IMR-90 (cell line): ENCODE measurements around the gene HCFC1. TPM values are rescaled to one million over a fixed set of nuclear protein-coding genes. Genes with fewer than 3 reads are reported as not detected.

Experiments
- ATAC-seq: fragments of 200-7000 bp; cut with Tn5 transposase; 2 replicates; pipeline ENCODE4 v1.9.1; 2020; ENCODE audit warnings: low read depth, mild to moderate bottlenecking, moderate library complexity
- BruUV-seq: library from RNA; stranded (reverse); fragments of 400-500 nt; replicated peaks from 2 replicates; lab custom pipeline; 2021; lab: Mats Ljungman, UMichigan
- CTCF ChIA-PET: fragments of 300-600 bp; formaldehyde crosslinking; extraction: SDS; loops from one replicate; lab custom pipeline; 2021; ENCODE audit warnings: antibody characterized with exemption; lab: Yijun Ruan, JAX
- POLR2A ChIA-PET: fragments of 300-600 bp; sonication (Branson Sonifier 250); formaldehyde crosslinking; loops from one replicate; lab custom pipeline; 2022; ENCODE audit warnings: antibody characterized with exemption; ENCODE audit not compliant: unreplicated experiment; lab: Charles Lee
- DNase-seq: peaks from one replicate; pipeline ENCODE4 v3.0.0; 2013
- H2AFZ ChIP-seq: replicated peaks from 2 replicates; pipeline ENCODE3; 2013; ENCODE audit warnings: low read length, mild to moderate bottlenecking; ENCODE audit not compliant: poor library complexity
- H2AK5ac ChIP-seq: 2 replicates; pipeline ENCODE4 v1.6.1; 2013; ENCODE audit warnings: low read depth, low read length, inconsistent platforms
- H2AK9ac ChIP-seq: replicated peaks from 2 replicates; pipeline ENCODE3; 2013; ENCODE audit warnings: mild to moderate bottlenecking, low read depth, low read length, moderate library complexity; ENCODE audit not compliant: poor library complexity
- H2BK120ac ChIP-seq: 2 replicates; pipeline ENCODE4 v1.6.1; 2013; ENCODE audit warnings: low read depth, low read length, inconsistent platforms
- H2BK15ac ChIP-seq: 3 replicates; pipeline ENCODE4 v1.6.1; 2013; ENCODE audit warnings: low read depth, low read length, inconsistent platforms
- H2BK20ac ChIP-seq: 2 replicates; pipeline ENCODE4 v1.6.1; 2013; ENCODE audit warnings: low read depth, mild to moderate bottlenecking, inconsistent platforms, low read length, moderate library complexity
- H2BK5ac ChIP-seq: 2 replicates; pipeline ENCODE4 v1.6.1; 2013; ENCODE audit warnings: mild to moderate bottlenecking, low read depth, low read length, inconsistent platforms; ENCODE audit not compliant: poor library complexity, severe bottlenecking
- H3K14ac ChIP-seq: replicated peaks from 2 replicates; pipeline ENCODE4 v1.6.1; 2013; ENCODE audit warnings: low read depth, low read length, inconsistent platforms
- H3K18ac ChIP-seq: 2 replicates; pipeline ENCODE4 v1.6.1; 2013; ENCODE audit warnings: low read depth, low read length, control low read depth
- H3K23ac ChIP-seq: 2 replicates; pipeline ENCODE4 v1.6.1; 2013; ENCODE audit warnings: low read depth, low read length, inconsistent platforms
- H3K27ac ChIP-seq: 2 replicates; pipeline ENCODE4 v1.5.1; 2013; ENCODE audit warnings: mild to moderate bottlenecking, control low read depth, low read length; ENCODE audit not compliant: insufficient read depth
- H3K27me3 ChIP-seq: 2 replicates; pipeline ENCODE4 v1.6.1; 2013; ENCODE audit warnings: low read length; ENCODE audit not compliant: control insufficient read depth, insufficient read depth
- H3K36me3 ChIP-seq: 2 replicates; pipeline ENCODE4 v1.6.1; 2013; ENCODE audit warnings: low read length, mixed read lengths; ENCODE audit not compliant: control insufficient read depth, insufficient read depth
- H3K4ac ChIP-seq: 2 replicates; pipeline ENCODE4 v1.6.1; 2013; ENCODE audit warnings: low read depth, low read length, inconsistent platforms
- H3K4me1 ChIP-seq: 2 replicates; pipeline ENCODE4 v1.6.1; 2013; ENCODE audit warnings: low read length, mixed read lengths; ENCODE audit not compliant: control insufficient read depth, insufficient read depth
- H3K4me2 ChIP-seq: 2 replicates; pipeline ENCODE4 v1.6.1; 2013; ENCODE audit warnings: low read depth, mild to moderate bottlenecking, control low read depth, low read length, moderate library complexity
- H3K4me3 ChIP-seq: 2 replicates; pipeline ENCODE4 v1.5.1; 2013; ENCODE audit warnings: low read depth, mild to moderate bottlenecking, control low read depth, low read length, moderate library complexity; ENCODE audit not compliant: insufficient read depth
- H3K56ac ChIP-seq: 2 replicates; pipeline ENCODE4 v1.6.1; 2013; ENCODE audit warnings: low read length, inconsistent platforms; ENCODE audit not compliant: insufficient read depth; ENCODE audit errors: extremely low read depth
- H3K79me1 ChIP-seq, 2 experiments: 2 replicates each; pipeline ENCODE4 v1.6.1; 2013; ENCODE audit warnings: low read length in 2 of 2, inconsistent platforms in 1 of 2, low read depth in 1 of 2
- H3K9ac ChIP-seq: 2 replicates; pipeline ENCODE4 v1.6.1; 2013; ENCODE audit warnings: low read depth, low read length, control low read depth
- H3K9me1 ChIP-seq: 2 replicates; pipeline ENCODE4 v1.6.1; 2013; ENCODE audit warnings: low read length, inconsistent platforms; ENCODE audit not compliant: insufficient read depth
- H3K9me3 ChIP-seq: 2 replicates; pipeline ENCODE4 v1.6.1; 2013; ENCODE audit warnings: low read length; ENCODE audit not compliant: control insufficient read depth, insufficient read depth
- H4K20me1 ChIP-seq: 2 replicates; pipeline ENCODE4 v1.6.1; 2013; ENCODE audit warnings: low read length, inconsistent platforms; ENCODE audit not compliant: insufficient read depth
- H4K5ac ChIP-seq: 2 replicates; pipeline ENCODE4 v1.6.1; 2013; ENCODE audit warnings: mild to moderate bottlenecking, low read depth, low read length, control low read depth
- H4K8ac ChIP-seq, 2 experiments: 2 replicates each; pipeline ENCODE4 v1.6.1; 2013; ENCODE audit warnings: low read depth in 2 of 2, low read length in 2 of 2, control low read depth in 1 of 2, inconsistent platforms in 1 of 2
- H4K91ac ChIP-seq: 2 replicates; pipeline ENCODE4 v1.6.1; 2013; ENCODE audit warnings: low read depth, low read length, inconsistent platforms; ENCODE audit not compliant: insufficient read depth
- BHLHE40 ChIP-seq: fragments of 150-350 bp; IDR thresholded peaks from 2 replicates; pipeline ENCODE4 v1.6.1; 2016; ENCODE audit warnings: mild to moderate bottlenecking, low read depth, low read length
- CEBPB ChIP-seq: IDR thresholded peaks from 2 replicates; pipeline ENCODE4 v1.6.1; 2012; ENCODE audit warnings: low read depth, low read length, improper control_type of control experiment
- CHD1 ChIP-seq: IDR thresholded peaks from 2 replicates; pipeline ENCODE4 v1.6.1; 2012; ENCODE audit warnings: low read depth, low read length, improper control_type of control experiment
- CTCF ChIP-seq: conservative IDR thresholded peaks from 2 replicates; pipeline ENCODE4 v1.5.1; 2012; ENCODE audit warnings: mild to moderate bottlenecking, low read depth, low read length, improper control_type of control experiment
- ELK1 ChIP-seq: fragments of 150-350 bp; IDR thresholded peaks from 2 replicates; pipeline ENCODE4 v1.6.1; 2016; ENCODE audit warnings: low read depth, mild to moderate bottlenecking, low read length, moderate library complexity, borderline replicate concordance
- MAZ ChIP-seq: IDR thresholded peaks from 2 replicates; pipeline ENCODE4 v1.6.1; 2012; ENCODE audit warnings: low read depth, mild to moderate bottlenecking, low read length, improper control_type of control experiment, moderate library complexity, borderline replicate concordance
- MXI1 ChIP-seq: IDR thresholded peaks from 2 replicates; pipeline ENCODE4 v1.6.1; 2012; ENCODE audit warnings: low read depth, mild to moderate bottlenecking, low read length, moderate library complexity, borderline replicate concordance
- NFE2L2 ChIP-seq: fragments of 150-350 bp; IDR thresholded peaks from 2 replicates; pipeline ENCODE4 v1.6.1; 2016; ENCODE audit warnings: low read depth, mild to moderate bottlenecking, low read length
- POLR2A ChIP-seq: IDR thresholded peaks from 2 replicates; pipeline ENCODE4 v1.6.1; 2012; ENCODE audit warnings: mild to moderate bottlenecking, low read depth, low read length
- RAD21 ChIP-seq: IDR thresholded peaks from 2 replicates; pipeline ENCODE4 v1.6.1; 2012; ENCODE audit warnings: low read length, improper control_type of control experiment
- RCOR1 ChIP-seq: IDR thresholded peaks from 2 replicates; pipeline ENCODE4 v1.6.1; 2012; ENCODE audit warnings: mild to moderate bottlenecking, low read length, improper control_type of control experiment; ENCODE audit not compliant: insufficient replicate concordance
- RFX5 ChIP-seq: IDR thresholded peaks from 2 replicates; pipeline ENCODE4 v1.8.0; 2012; ENCODE audit warnings: low read depth, mild to moderate bottlenecking, low read length, moderate library complexity
- SMC3 ChIP-seq: fragments of 150-350 bp; IDR thresholded peaks from 2 replicates; pipeline ENCODE4 v1.6.1; 2016; ENCODE audit warnings: low read depth, mild to moderate bottlenecking, antibody characterized with exemption, low read length, moderate library complexity
- USF2 ChIP-seq: fragments of 150-350 bp; IDR thresholded peaks from 2 replicates; pipeline ENCODE4 v1.6.1; 2017; ENCODE audit warnings: mild to moderate bottlenecking, antibody characterized with exemption, low read length, low read depth
- WGBS, 2 experiments: methylation state at CpG; one replicate each; pipeline versions ENCODE4 v1.1.5 to v1.1.7; 2013; ENCODE audit warnings: missing lambda C conversion rate in 2 of 2; ENCODE audit not compliant: insufficient read length in 1 of 2; ENCODE audit errors: extremely low coverage in 2 of 2; 5-methylcytosine and 5-hydroxymethylcytosine counted together
- dilution Hi-C: fragments of 300-500 bp; cut with HindIII; formaldehyde crosslinking; loops from one replicate; pipeline ENCODE4 v1.14.3; 2018; ENCODE audit warnings: low sequenced_read_pairs; ENCODE audit not compliant: unreplicated experiment
- in situ Hi-C: fragments of 300-500 bp; cut with MboI; formaldehyde crosslinking; loops from 3 replicates; pipeline ENCODE4 v1.14.3; 2019; ENCODE audit warnings: low sequenced_read_pairs, inconsistent platforms, mixed read lengths
- intact Hi-C: fragments of 100-400 bp; cut with micrococcal nuclease; formaldehyde crosslinking; loops from 2 replicates; pipeline ENCODE4 v1.10.0; 2022
- polyA plus RNA-seq, 3 experiments: library from polyadenylated mRNA; depleted of rRNA; stranded (reverse); fragments of >200 nt; gene quantifications; 2 replicates each; pipeline ENCODE4 v1.2.3, GENCODE V29; 2012; ENCODE audit warnings: low replicate concordance in 1 of 3
- total RNA-seq: library from RNA; depleted of rRNA; stranded (reverse); fragments of >200 nt; gene quantifications from 2 replicates; pipeline ENCODE4 v1.2.3, GENCODE V29; 2012

The HCFC1 gene
- total and polyA plus RNA-seq, 2 of the 4 experiments (the other 2 are of a cell fraction), result 3.2 to 17.6 TPM

- Histone ChIP-seq H2BK120ac (no peak overlapping the region), H2BK20ac (no peak overlapping the region), H3K4ac (no peak overlapping the region), H3K9me3 (no peaks in the 10 kb centered on the region), H3K18ac (no peak overlapping the region), H2AK9ac (no peak overlapping the region), H3K4me2 (no peak overlapping the region), H3K4me1 (peaks cover 6% of the 10 kb centered on the region; the same call in 1 of the 2 replicates), H3K23ac (no peak overlapping the region), H4K8ac (no peak overlapping the region), H2BK5ac (no peak overlapping the region), H3K36me3 (peaks cover 21% of the 10 kb centered on the region), H2AFZ (no peak overlapping the region), H3K9me1 (no peaks in the 10 kb centered on the region), H2AK5ac (no peak overlapping the region), H3K27ac (no peak overlapping the region), H4K91ac (no peak overlapping the region), H3K4me3 (no peak overlapping the region), H3K27me3 (no peaks in the 10 kb centered on the region), H2BK15ac (no peak overlapping the region), H3K9ac (no peak overlapping the region), H4K20me1 (no peaks in the 10 kb centered on the region), H4K5ac (no peak overlapping the region), H3K14ac (no peak overlapping the region), H3K79me1 (peaks cover 0 to 6% of the 10 kb centered on the region in 2 experiments; a peak in 3 of 4 replicates), H3K56ac (no peak overlapping the region)
- no TSS peak for BruUV-seq
- WGBS, 2 experiments, result 71% methylated on average over 11 of the region's 24 CpGs; no CpG with 5 or more reads in 1 of the 2 experiments
- dilution Hi-C loops, result no loop called here
- ATAC-seq (no peak), DNase-seq (no peak)
- TF ChIP-seq CTCF (no peak), BHLHE40 (no peak), CEBPB (no peak), CHD1 (no peak), RAD21 (no peak), SMC3 (no peak), NFE2L2 (no peak), POLR2A (no peak), MAZ (no peak), ELK1 (no peak), MXI1 (no peak), RFX5 (no peak), RCOR1 (no peak), USF2 (no peak)
- CTCF ChIA-PET, result no interaction called here
- POLR2A ChIA-PET, result no interaction called here
- intact Hi-C loops, result no loop called here
- in situ Hi-C loops, result no loop called here
Observed at GRCh38 chrX:154014429-154015380, 43.1 kb upstream of the HCFC1 start.
